Measurements from ENCODE around the gene SLC26A11. TPM values are rescaled to one million over a fixed set of nuclear protein-coding genes. Genes with fewer than 3 reads are reported as not detected.

SLC26A11 gene
- total and polyA plus RNA-seq, 2 of the 13 experiments (the other 11 are each of a cell fraction or from before 2014, with no cell fraction given) = 8.7 to 13.2 TPM

DNA sequence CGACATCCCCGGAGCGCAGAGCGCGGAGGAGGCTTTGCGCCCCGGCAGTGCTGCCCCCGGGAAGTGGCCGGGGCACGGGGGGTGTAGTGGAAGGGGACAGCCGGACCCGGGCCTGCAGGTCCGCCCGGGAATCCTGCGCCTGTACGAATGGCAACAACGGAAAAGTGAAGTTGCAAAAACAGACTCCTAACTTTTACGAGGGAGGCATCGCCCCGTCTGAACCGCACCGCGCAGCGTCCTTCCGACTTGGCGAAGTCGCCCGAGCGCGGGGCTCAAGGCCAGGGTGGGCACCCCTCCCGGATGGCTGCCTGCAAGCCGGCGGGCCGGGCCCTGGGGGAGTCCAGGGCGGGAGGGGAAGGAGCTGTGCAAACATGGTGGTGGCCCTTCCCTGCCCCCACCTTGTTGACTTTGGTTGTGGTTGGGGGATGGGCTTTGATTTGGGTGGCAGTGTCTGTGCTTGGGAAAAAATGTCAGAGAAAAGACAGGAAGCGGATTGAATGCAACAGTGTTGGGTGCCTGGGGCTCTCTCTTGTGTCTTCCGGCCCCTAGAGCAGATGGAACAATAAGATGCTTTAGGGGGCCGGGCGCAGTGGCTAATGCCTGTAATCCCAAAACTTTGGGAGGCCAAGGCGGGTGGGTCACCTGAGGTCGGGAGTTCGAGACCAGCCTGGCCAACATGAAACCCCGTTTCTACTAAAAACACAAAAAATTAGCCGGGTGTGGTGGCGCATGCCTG is 41.1 kb downstream of the SLC26A11 start (continued):
- TF ChIP-seq ZNF235 (CRISPR knock-in tag; IDR thresholded peaks at IDR 0.05; ENCODE audit: borderline replicate concordance) = no peak; the same call in 1 of the 2 replicates
- TF ChIP-seq NFYB (CRISPR knock-in tag; IDR thresholded peaks at IDR 0.05) = no peak
- TF ChIP-seq, protein P1, sequence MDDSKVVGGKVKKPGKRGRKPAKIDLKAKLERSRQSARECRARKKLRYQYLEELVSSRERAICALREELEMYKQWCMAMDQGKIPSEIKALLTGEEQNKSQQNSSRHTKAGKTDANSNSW (CRISPR knock-in tag; IDR thresholded peaks at IDR 0.05; ENCODE audit: borderline replicate concordance) = 0 out of 2 replicates have a peak, but pooled peaks have one; percentile 59
- no peak; the same call in 1 of the 2 replicates for TF ChIP-seq TEAD2 (CRISPR knock-in tag; IDR thresholded peaks at IDR 0.05)
- TF ChIP-seq FOXJ3 (CRISPR knock-in tag; IDR thresholded peaks at IDR 0.05; ENCODE audit: borderline replicate concordance) = peak; percentile 84; the same call in 1 of the 2 replicates
- peak; percentile 63; the same call in 1 of the 2 replicates for TF ChIP-seq ZSCAN12 (CRISPR knock-in tag; IDR thresholded peaks at IDR 0.05)
- TF ChIP-seq, protein P2, sequence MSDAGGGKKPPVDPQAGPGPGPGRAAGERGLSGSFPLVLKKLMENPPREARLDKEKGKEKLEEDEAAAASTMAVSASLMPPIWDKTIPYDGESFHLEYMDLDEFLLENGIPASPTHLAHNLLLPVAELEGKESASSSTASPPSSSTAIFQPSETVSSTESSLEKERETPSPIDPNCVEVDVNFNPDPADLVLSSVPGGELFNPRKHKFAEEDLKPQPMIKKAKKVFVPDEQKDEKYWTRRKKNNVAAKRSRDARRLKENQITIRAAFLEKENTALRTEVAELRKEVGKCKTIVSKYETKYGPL (CRISPR knock-in tag; IDR thresholded peaks at IDR 0.05) = 0 out of 2 replicates have a peak, but pooled peaks have one; percentile 4
- no peak for TF ChIP-seq ZNF550 (CRISPR knock-in tag; IDR thresholded peaks at IDR 0.05; ENCODE audit: borderline replicate concordance)
- 0 out of 2 replicates have a peak, but pooled peaks have one; percentile 29 for TF ChIP-seq GTF3A (CRISPR knock-in tag; conservative IDR thresholded peaks at IDR 0.05)
- TF ChIP-seq, protein P3, sequence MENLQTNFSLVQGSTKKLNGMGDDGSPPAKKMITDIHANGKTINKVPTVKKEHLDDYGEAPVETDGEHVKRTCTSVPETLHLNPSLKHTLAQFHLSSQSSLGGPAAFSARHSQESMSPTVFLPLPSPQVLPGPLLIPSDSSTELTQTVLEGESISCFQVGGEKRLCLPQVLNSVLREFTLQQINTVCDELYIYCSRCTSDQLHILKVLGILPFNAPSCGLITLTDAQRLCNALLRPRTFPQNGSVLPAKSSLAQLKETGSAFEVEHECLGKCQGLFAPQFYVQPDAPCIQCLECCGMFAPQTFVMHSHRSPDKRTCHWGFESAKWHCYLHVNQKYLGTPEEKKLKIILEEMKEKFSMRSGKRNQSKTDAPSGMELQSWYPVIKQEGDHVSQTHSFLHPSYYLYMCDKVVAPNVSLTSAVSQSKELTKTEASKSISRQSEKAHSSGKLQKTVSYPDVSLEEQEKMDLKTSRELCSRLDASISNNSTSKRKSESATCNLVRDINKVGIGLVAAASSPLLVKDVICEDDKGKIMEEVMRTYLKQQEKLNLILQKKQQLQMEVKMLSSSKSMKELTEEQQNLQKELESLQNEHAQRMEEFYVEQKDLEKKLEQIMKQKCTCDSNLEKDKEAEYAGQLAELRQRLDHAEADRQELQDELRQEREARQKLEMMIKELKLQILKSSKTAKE (CRISPR knock-in tag; IDR thresholded peaks at IDR 0.05; ENCODE audit: borderline replicate concordance) = peak; percentile 96
- TF ChIP-seq ZNF432 (CRISPR knock-in tag; IDR thresholded peaks at IDR 0.05; ENCODE audit: borderline replicate concordance) = no peak
- TF ChIP-seq, protein P4, sequence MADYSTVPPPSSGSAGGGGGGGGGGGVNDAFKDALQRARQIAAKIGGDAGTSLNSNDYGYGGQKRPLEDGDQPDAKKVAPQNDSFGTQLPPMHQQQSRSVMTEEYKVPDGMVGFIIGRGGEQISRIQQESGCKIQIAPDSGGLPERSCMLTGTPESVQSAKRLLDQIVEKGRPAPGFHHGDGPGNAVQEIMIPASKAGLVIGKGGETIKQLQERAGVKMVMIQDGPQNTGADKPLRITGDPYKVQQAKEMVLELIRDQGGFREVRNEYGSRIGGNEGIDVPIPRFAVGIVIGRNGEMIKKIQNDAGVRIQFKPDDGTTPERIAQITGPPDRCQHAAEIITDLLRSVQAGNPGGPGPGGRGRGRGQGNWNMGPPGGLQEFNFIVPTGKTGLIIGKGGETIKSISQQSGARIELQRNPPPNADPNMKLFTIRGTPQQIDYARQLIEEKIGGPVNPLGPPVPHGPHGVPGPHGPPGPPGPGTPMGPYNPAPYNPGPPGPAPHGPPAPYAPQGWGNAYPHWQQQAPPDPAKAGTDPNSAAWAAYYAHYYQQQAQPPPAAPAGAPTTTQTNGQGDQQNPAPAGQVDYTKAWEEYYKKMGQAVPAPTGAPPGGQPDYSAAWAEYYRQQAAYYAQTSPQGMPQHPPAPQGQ (CRISPR knock-in tag; IDR thresholded peaks at IDR 0.05; ENCODE audit: borderline replicate concordance) = peak; percentile 74; the same call in 1 of the 2 replicates
- no peak for TF ChIP-seq ZNF562 (CRISPR knock-in tag; IDR thresholded peaks at IDR 0.05; ENCODE audit: borderline replicate concordance)
- no peak; the same call in 1 of the 2 replicates for TF ChIP-seq RORA (CRISPR knock-in tag; IDR thresholded peaks at IDR 0.05)
- TF ChIP-seq ZNF253 (CRISPR knock-in tag; IDR thresholded peaks at IDR 0.05; ENCODE audit: borderline replicate concordance) = no peak
- TF ChIP-seq FOXO1 (CRISPR knock-in tag; IDR thresholded peaks at IDR 0.05) = peak; percentile 95
- peak; percentile 56; the same call in 1 of the 2 replicates for TF ChIP-seq ZBTB42 (CRISPR knock-in tag; IDR thresholded peaks at IDR 0.05)
- peak; percentile 84; the same call in 1 of the 2 replicates for TF ChIP-seq ETV6 (CRISPR knock-in tag; conservative IDR thresholded peaks at IDR 0.05)
- TF ChIP-seq ZNF75D (CRISPR knock-in tag; IDR thresholded peaks at IDR 0.05; ENCODE audit: borderline replicate concordance) = no peak
- no peak for TF ChIP-seq SOX6 (IDR thresholded peaks at IDR 0.05)
- peak; percentile 67 for TF ChIP-seq SOX6 (CRISPR knock-in tag; IDR thresholded peaks at IDR 0.05)
- TF ChIP-seq BRD4 (CRISPR knock-in tag; IDR thresholded peaks at IDR 0.05) = peak; percentile 82

All from HepG2 (cell line).